Stimulated activated CD4-positive, alpha-beta T cell treated with anti-CD3 and anti-CD28 coated beads, Interleukin-1b, Interleukin-23, amount 100 ng/mL, for 4 hours (primary cell): ENCODE data around the gene ENKD1.
"Not testable (repeated sequence)": the region's sequence is repeated elsewhere in the genome, so short reads cannot be mapped to it uniquely, and the experiment has no call there.

ENCODE experiments used
- DNase-seq, 2 donors: peaks; one replicate each; pipeline ENCODE4 v3.0.0-alpha.2; 2020; ENCODE audit warnings: low read depth in 2 of 2

ENKD1 gene, protein sequence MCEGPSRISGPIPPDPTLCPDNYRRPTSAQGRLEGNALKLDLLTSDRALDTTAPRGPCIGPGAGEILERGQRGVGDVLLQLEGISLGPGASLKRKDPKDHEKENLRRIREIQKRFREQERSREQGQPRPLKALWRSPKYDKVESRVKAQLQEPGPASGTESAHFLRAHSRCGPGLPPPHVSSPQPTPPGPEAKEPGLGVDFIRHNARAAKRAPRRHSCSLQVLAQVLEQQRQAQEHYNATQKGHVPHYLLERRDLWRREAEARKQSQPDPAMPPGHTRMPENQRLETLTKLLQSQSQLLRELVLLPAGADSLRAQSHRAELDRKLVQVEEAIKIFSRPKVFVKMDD

DNA sequence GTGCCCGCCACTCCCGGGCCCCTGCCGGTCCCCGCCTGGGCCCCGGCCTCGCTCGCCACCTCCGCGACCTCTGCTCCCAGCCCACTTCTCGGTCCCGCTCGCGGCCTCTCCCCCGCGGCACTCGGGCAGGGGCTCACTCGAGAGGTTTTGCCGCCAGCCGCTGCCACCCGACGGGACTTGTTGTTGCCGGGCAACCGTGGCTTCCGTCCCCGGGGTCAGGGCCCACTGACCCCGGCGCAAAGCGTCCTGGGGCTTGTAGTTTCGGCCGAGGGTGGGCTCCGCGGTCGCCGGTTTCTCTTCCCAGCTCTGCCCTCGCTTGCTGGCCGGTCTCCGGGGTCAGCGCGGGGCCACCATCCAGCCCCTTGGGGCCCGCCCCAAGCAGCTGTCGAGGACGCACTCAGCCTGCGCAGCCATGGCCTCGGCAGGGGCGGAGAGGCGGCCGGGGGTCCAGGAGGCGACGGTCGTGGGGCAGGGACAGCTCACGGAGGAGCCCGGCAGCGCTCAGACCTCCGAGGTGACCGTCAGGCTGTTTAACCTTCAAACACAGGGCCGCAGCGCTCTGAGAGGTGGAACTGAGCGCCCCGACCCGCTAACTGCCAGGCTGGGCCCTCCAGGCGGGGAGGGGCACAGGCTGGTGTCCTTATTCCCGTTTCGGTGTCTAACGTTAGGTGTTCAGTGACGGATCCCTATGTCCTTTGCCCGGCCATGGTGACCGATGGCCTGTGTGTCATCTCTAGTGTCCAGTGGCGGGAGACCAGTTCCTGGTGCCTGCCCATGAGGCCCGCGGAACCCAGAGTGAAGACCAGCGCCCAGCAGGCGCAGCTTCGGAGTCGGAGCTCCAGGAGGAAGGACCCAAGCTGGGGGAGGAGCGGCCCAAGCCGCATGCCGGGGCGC lies at the start of gene ENKD1, which contains the start of gene C16orf86:
Gene ENKD1 (minus strand): TSS at position 192 of the 894 bp plus-strand sequence. CDS start 308 bp downstream, outside the sequence.
Gene C16orf86 (plus strand): TSS at position 256 of the 894 bp plus-strand sequence. CDS start 157 bp downstream, at position 413.
- peak; percentile 67 to 71 for DNase-seq

DNA sequence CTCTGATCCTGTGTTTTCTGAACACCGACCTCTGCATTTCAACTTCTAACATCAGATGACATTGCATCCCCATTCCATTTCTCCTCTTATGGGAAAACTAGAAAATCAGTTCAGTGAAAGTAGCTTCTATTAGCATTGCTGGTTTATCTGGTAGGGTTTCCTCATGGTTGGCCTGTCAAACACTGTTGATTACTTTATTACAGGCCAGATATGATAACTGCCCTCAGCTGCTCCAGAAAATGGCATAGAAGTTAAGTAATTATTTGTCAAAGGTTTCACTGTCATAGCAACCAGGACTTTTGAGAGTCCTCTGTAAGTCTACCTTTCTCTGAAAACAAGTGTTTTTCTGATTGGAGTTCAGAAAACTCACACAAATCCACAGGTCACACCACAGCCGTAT lies 49.5 kb upstream of the ENKD1 start:
- no peak for DNase-seq

DNA sequence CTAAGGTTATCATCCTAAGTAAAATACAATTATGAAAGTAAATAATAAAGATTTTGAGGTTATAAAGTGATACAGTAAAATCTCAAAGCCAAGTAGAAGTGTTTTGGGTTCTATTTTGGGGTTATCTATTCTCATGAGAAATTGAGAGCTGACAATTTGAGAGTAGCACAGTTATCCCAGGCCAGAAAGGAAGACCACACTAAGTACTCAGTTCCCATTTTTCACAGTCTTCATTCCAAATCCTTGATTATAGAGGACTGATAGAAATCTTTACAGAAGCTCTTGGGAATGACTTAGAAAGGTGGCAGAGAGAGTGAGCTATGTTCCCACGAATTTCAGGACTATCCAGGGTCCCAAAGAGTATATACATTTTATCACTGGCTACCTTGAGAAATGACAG lies 48.0 kb upstream of the ENKD1 start:
- no peak for DNase-seq

DNA sequence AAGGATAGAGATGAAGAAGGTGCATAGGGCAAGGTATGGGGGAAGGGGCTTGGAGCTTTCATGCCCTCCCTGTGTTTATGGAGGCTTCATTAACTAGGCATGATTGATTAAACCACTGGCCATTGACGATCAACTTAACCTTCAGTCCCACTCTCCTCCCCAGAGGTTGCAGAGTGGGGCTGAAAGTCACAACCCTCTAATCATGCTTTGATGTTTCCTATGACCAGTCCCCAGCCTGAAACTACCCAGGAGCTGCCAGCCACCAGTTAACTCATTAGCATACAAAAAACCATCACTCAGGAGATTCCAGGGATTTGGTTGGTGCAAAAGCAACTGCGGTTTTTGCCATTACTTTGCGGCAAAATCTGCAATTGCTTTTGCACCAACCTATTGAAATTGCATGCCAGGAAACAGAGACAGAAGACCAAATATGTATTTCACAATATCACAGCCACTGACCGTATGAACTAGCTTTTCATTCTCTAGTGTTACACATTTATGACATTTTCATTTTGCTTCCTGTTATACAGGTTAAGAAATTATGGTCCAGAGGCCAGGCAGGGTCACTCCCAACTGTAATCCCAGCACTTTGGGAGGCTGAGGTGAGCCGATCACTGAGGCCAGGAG lies 47.2 kb upstream of the ENKD1 start:
- no peak for DNase-seq

DNA sequence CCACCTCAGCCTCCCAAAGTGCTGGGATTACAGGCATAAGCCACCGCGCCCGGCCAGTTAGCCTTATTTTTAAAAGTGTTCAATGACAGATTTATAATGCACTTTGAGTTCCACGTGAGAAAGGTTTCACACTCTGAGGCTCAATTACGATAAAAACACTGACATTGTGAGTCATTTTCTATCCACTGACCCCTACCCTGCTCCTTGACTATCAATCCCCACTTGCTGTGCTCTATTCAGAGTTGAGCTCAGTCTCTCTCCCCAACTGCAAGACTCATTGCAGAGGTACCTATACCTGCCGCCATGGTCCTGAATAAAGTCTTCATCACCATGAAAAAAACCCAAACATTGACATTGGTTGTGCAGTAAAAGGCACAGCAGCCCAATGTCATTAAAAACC lies 44.1 kb upstream of the ENKD1 start:
- no peak for DNase-seq

DNA sequence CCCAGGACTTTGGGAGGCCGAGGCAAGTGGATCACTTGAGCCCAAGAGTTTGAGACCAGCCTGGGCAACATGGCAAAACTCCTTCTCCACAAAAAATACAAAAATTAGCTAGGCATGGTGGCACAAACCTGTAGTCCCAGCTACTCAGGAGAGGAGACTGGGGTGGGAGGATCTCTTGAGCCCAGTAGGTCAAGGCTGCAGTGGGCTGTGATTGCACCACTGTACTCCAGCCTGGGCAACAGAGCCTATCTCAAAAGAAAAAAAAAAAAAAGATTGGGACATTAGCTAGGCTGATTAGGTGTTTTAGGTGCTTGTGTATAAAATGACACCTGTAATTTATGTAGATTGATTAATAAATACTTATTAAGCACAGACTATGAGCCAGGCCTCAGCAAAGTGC lies 42.5 kb upstream of the ENKD1 start:
- no peak for DNase-seq

DNA sequence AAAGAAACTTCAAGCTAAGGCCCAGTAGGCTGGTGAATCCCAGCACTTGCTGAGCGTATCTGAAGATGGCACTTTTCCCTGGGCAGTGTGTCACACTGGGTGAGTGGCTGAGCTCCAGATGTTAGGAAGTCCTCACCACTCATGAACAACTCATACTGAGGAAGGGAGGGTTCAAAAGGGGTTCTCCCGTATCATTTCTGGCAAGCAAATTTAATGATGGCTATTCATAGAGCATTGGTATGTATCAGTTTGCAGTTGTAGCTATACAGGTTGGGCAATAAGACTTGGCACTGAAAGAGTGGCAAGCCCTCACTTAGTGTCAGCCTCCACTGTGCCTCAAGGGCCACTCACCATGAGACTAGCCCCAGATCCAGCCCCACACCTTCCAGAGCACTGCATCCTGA lies 41.8 kb upstream of the ENKD1 start:
- no peak for DNase-seq

DNA sequence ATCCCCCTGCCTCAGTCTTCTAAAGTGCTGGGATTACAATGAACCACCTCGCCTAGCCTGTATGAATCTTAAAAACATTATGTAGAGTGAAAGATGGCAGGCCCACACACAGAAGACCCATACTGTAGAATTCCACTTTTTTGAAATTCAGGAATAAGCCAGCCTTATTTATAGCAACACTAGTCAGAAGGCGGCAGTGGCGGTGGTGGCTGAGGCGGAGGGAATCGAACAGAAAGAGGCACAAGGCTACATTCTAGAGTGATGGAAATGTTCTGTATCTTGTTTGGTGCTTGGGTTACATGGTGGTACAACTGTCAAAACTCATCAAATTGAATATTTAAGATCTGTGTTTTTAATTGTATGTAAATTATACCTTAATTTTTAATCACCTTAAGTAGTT lies 41.2 kb upstream of the ENKD1 start:
- DNase-seq = no peak

DNA sequence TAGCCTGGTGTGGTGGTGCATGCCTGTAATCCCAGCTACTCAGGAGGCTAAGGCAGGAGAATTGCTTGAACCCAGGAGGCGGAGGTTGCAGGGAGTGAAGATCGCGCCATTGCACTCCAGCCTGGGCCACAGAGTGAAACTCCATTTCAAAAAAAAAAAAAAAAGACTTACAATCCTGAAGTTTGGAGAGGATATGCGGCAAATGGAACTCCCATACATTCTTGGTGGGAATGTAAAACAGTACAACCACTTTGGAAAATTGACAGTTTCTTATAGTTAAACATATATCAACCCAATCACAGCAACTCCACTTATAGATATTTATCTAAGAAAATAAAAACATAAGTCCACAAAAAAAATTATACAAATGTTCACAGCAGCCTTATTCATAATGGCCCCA lies 40.7 kb upstream of the ENKD1 start:
- DNase-seq = no peak

DNA sequence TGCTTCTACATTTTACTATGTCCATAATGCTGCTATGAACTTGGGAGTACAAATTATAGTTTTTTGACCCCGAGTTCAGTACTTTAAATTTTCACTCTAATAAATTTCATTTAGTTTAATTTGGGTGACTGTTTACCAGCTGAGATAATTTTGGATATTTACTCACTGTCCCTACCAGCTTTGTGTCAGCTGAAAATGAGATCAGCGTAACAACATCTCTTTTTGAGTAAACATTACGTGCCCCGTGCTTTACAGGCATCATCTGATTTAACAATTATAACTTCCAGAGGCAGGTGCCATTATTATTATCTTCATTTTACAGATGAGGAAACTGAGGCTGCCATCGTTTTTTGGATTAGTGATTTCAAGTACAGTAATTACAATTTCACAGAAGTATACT lies 37.6 kb upstream of the ENKD1 start:
- DNase-seq = no peak

DNA sequence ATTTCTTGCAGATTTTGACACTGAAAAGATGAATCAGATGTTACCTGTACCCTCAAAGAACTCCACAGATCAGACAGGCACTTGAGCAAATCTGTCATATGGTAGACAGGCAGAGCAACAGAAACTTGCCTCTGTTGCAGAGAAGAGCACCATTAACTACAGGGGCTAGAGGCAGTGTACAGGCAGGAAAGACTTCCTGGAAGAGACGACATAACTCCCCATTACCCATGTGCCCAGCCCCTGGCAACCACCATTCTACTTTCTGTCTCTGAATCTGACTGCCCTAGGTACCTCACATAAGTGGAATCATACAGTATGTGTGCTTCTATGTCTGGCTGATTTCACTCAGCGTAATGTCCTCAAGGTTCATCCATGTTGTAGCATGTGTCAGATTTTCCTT lies 37.1 kb upstream of the ENKD1 start:
- DNase-seq = no peak

DNA sequence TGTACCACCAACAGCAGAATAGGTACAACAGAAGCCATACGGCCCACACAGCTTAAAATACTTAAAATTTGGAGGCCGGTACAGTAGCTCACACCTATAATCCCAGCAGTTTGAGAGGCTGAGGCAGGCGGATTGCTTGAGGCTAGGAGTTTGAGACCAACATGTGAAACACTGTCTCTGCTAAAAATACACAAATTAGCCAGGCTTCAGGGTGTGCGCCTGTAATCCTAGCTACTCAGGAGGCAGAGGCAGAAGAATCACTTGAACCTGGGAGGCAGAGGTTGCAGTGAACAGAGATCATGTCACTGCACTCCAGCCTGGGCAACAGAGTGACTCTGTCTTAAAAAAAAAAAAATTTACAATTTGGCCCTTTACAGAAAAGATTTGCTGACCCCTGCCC lies 35.6 kb upstream of the ENKD1 start:
- no peak for DNase-seq

DNA sequence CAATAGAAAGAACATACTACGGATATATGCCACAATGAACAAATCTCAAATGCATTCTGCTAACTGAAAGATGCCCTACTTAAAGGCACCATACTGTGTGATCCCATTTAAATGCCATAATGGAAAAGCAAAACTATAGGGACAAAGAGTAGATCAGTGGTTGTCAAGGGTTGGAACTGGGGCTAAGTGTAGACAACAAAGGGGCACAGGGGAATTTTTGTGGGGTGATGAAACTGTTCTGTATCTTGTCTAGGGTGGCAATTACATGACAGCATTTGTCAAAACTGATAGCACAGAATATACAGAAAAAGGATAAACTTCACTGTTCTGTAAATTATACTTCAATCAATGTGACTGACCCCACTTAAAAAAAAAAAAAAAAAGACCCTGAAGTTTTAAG lies 34.9 kb upstream of the ENKD1 start:
- no peak for DNase-seq

DNA sequence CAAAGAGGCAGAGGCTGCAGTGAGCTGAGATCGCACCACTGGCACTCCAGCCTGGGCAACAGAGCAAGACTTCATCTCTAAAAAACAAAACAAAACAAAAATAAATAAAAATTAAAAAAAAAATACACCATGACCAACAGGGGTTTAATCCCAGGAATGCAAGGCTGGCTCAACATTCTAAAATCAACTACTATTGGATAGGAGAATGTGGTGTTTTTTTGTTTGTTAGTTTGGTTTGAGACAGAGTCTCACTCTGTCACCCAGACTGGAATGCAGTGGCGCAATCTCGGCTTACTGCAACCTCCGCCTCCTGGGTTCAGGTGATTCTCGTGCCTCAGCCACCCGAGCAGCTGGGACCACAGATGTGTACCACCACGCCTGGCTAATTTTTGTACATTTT lies 32.7 kb upstream of the ENKD1 start:
- DNase-seq = no peak

DNA sequence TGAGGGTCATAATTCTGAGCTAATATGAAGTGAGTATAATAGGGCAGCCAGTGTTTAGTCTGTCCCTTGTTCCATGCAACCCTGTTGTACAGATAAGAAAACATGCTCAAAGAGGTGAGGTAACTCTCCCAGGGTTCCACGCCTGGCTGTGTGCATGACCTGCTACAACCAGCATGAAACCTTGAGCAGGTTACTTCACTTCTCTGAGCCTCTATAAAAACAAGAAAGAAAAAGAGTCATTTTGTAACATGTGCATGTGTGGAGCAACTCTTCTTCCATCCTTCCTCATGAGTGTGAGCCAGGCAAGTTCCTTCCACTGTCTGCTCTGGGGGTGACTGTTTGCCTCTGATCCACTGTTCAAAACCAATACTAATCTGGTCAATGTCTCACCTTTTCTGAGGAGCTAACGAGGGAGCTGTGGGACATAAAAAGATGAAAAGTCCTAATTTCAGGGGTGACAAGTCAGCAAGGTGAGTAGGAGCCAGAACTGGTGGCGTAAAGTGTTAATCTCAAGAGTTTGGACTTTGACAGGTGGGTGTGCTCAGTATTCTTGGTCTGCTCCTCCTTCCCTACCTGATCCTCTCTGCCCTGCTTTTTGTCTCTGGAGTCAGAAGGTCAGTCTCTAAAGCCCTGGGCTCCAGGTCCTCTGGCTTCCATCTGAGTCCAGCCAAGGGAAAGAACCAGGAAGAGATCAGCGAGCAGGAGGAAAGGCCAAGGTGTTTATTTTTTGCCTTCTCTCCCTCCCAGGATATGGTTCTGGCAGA lies 31.1 kb upstream of the ENKD1 start:
- no peak for DNase-seq

DNA sequence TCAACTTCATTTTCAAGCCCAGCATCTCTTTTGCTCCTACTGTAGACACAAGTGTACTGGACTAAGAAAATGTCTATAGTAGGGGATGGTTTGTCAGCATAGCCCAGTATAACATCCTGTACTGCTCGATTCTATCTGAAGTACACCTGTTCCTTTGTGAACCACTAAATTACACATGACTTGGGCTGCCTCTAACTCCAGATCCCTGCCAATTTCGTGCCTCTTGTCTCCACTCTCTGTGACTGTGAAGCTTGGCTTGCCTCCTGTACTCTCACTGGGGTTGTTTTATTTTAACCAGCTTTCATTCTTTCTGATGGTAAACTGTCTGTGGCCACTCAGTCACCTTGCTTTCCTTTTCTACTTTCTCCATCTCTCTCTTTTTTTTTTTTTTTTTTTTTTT lies 28.1 kb upstream of the ENKD1 start:
- DNase-seq = no peak

DNA sequence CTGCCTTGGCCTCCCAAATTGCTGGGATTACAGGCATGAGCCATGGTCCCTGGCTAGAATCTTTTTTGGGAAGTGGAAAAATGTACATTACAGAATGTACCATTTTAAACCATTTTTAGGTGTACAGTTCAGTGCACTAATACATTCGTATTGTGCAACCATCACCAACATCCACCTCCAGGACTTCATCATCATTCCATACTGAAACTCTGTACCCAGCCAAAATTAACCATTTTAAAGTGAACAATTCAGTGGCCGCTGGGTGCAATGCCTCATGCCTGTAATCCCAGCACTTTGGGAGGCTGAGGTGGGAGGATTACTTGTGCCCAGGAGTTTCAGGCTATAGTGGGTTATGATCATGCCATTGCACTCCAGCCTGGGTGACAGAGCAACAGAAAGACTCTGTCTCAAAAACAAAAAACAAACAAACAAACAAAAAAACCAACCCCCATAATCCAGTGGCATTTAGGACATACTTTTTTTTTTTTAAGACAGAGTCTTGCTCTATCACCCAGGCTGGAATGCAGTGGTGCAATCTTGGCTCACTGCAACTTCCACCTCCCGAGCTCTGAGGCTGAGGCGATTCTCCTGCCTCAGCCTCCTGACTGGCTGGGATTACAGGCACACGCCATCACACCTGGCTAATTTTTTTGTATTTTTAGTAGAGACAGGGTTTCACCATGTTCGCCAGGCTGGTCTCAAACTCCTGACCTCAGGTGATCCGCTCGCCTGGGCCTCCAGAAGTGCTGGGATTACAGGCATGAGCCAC lies 27.2 kb upstream of the ENKD1 start:
- DNase-seq = not testable (repeated sequence)

DNA sequence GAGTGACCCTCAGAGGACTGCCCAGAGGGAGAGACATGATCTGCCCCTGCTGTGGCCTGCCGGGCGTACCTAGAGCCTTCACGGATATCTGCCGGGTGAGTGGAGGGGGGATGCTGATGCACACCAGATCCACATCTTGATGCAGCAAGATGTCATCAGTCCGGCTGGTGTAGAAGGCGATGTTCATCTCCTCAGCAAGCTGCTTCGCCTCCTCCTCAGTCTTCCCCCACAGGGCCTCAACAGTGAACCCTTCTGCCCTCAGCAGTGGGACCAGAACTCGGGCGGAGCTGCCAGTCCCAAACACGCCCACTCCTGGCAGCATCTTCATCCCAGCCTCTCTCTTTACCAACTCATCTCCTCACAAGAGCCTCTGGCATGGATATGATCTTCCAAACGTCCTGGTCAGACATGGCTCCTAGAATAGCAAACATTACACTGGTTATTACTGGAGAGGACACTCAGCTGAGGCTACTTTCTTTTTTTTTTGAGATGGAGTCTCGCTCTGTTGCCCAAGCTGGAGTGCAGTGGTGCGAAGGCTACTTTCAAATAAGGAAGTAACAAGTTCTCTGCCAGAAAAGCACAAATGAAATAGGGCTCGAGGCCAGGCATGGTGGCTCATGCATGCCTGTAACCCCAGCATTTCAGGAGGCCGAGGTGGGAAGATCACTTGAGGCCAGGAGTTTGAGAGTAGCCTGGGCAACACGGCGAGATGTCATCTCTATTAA lies 19.0 kb upstream of the ENKD1 start:
- no peak for DNase-seq

DNA sequence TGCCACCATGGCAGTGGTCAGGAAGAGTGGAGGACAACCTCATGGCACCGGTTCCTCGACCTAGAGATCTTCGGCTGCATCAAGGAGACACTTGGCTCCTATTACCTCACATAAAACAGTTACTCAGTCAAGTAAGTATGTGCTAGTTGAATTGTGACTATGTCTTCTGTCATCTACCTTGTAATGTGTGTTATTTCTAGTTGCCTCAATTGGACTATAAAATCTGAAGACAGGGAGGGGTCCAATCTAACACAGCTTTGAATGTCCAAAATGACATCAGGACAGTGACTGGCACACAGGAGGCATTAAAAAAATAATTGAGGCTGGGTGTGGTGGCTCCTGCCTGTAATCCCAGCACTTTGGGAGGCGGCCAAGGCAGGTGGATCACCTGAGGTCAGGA lies 17.2 kb upstream of the ENKD1 start:
- DNase-seq = no peak
